Fibroblast of mammary gland (primary cell): ENCODE data around the gene IGSF6.
A peak's percentile ranks its signal among the peaks of the same experiment; 100 is the strongest.

ENCODE experiments used
- DNase-seq: peaks from one replicate; pipeline ENCODE4 v3.0.0-alpha.2; 2010; ENCODE audit warnings: low read depth
- H3K4me3 ChIP-seq: 2 replicates; pipeline ENCODE4 v1.5.1; 2011; ENCODE audit warnings: low read depth, mild to moderate bottlenecking, low read length, moderate library complexity; ENCODE audit not compliant: control insufficient read depth
- TF ChIP-seq, protein P1 (sequence below): conservative IDR thresholded peaks from 2 replicates; pipeline ENCODE4 v1.5.1; 2011; ENCODE audit warnings: low read depth, low read length, inconsistent platforms; ENCODE audit not compliant: control insufficient read depth, insufficient read depth

IGSF6 gene

DNA sequence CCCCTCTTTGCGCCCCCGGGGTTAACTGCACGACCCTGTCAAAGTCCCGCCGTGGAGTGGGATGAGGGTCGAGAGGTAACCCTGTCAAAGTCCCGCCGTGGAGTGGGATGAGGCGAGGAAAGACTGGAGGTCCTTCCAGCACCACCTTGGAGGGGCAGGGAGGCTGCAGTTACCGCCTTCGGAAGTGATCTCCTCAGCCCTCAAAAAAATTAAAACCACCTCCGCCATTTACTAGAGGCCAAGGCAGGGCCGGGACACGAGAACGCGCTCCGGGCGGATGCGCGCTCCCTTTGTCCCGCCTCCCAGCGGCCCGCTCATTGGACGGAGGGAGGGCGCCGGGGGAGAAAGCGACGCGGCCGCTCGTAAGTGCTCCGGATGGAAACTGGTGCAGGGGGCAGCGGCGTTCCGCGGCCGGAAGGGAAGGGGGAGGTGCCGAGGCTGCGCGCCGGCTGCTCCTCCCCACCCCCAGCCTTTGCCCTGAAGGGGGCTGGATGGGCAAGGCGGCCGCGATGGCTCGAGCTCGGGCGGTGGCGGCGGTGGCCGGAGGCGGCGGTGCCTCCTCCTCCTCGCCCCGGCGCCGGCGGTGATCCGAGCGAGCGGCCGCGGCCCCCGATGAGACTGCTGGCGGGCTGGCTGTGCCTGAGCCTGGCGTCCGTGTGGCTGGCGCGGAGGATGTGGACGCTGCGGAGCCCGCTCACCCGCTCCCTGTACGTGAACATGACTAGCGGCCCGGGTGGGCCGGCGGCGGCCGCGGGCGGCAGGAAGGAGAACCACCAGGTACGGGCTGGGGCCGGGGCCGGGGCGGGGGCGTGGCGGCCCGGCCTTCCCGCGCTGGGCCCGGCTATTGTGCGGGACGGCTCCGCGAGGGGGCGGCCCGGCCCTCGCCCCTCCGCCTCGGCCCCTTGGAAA, 53.0 kb downstream of the IGSF6 start, which contains the start of gene METTL9:
TSS of gene METTL9 (plus strand) at position 456 of the 909 bp plus-strand sequence. CDS start at position 613, 157 bp downstream.
- peak; percentile 91 for DNase-seq
- H3K4me3 ChIP-seq: peak within 1 kb of the TSS; percentile 83
- TF ChIP-seq, protein P1, sequence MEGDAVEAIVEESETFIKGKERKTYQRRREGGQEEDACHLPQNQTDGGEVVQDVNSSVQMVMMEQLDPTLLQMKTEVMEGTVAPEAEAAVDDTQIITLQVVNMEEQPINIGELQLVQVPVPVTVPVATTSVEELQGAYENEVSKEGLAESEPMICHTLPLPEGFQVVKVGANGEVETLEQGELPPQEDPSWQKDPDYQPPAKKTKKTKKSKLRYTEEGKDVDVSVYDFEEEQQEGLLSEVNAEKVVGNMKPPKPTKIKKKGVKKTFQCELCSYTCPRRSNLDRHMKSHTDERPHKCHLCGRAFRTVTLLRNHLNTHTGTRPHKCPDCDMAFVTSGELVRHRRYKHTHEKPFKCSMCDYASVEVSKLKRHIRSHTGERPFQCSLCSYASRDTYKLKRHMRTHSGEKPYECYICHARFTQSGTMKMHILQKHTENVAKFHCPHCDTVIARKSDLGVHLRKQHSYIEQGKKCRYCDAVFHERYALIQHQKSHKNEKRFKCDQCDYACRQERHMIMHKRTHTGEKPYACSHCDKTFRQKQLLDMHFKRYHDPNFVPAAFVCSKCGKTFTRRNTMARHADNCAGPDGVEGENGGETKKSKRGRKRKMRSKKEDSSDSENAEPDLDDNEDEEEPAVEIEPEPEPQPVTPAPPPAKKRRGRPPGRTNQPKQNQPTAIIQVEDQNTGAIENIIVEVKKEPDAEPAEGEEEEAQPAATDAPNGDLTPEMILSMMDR: no peak

DNA sequence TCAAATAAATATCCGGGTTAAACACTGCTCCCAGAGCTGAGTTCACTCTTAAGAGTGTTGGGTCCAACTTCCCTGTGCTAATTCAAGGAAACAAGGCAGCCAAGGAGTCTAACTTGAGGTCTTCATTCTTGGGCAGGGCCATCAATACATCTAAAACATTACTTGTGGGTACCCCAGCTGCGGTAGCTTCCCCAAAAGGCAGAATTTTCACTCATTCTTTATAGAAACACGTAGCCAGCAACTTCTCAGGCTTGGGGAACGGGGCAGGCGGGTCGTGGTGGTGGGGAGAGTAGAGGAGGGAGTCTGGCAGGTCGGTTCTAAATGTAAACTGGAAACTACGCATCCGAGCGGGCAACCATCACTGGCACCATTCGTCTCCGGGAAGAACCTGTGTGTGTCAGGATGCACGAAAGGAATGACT, 53.7 kb downstream of the IGSF6 start:
- TF ChIP-seq, protein P1: no peak
- DNase-seq: no peak
- H3K4me3 ChIP-seq: peak overlapping the region; percentile 83

DNA sequence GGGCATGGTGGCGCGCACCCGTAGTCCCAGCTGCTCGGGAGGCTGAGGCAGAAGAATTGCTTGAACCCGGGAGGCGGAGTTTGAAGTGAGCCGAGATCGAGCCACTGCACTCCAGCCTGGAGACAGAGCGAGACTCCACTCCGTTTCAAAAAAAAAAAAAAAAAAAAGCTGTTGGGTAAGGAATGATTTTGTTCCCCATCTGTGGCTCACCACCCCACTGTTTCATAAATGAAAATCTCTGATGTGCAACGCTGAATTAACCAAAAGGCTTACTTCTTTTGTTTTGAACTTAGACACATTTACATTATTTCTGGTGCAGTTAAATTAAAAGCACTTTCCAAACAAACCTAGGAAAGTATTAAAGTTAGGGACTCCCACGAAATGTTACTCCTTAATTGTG, 54.2 kb downstream of the IGSF6 start:
- TF ChIP-seq, protein P1: no peak
- no peak for DNase-seq
- H3K4me3 ChIP-seq: no peak overlapping the region

DNA sequence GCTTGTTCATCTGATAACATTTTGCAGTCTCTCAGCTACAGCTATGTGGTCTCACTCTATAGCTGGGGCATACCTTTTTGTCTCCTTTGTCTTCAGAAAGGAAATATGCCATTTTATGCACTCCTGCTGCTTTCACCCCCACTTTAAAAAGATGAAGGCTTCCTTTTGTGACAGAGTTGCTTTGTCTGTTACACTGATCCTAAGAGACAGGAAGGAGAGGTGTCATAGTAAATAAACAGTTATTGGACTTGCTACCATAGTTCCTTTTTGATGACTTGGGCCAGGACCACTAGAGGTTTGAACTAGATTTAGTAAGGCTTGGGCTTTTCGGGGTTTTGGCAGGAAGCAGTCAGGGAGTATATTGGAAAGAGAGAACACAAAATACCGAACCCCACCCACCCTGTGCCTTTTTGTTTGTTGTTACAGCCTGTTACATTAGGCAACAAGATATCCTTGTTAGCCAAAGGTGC, 54.8 kb downstream of the IGSF6 start:
- TF ChIP-seq, protein P1: no peak
- DNase-seq: no peak
- H3K4me3 ChIP-seq: no peak overlapping the region

DNA sequence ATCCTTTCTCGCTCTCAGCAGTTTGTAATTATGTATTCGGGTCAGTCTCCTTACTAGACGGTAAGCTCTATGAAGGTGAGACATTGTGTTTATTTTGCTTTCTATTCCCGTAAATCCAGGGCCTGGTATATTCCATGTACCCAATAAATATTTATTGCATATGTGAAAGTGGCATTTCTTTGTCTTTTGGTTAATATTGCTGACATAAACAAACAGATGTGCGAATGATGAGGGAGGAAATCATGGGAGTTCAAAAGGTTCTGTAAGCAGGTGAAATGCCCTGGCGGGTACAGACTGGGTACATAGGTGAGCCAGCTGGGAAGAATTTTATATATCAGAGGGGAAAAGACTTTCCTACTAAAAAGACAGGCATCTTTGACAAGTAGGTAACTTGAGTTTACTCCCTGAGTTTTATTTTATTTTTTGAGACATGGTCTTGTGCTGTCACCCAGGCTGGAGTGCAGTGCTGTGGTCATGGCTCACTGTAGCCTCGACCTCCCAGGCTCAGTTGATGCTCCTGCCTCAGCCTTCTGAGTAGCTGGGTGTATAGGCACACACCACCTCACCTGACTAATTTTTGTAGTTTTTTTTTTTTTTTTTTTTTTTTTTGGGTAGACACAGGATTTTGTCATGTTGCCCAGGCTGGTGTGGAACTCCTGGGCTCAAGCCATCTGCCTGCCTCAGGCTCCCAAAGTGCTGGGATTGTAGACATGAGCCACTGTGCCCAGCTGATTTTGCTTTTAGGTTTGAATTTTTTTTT, 58.7 kb downstream of the IGSF6 start:
- TF ChIP-seq, protein P1: no peak
- DNase-seq: no peak
- no peak overlapping the region for H3K4me3 ChIP-seq

DNA sequence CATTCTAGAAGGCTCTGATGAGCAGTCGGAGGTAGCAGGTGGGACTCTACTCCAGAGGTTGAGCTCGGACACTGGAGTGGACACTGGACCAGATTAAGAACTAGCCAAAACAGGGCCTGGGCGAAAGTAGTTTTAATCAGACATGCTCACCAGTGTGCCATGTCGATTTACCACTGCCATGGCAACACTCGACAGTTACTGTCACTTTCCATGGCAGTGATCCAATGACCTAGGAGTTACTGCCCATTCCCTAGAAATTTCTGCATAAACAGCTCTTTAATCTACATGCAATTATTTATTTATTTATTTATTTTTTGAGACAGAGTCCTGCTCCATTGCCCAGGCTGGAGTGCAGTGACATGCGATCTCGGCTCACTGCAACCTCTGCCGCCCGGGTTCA, 60.2 kb downstream of the IGSF6 start:
- no peak overlapping the region for H3K4me3 ChIP-seq
- no peak for DNase-seq
- TF ChIP-seq, protein P1: no peak
